SIG-M5 treated with dmso at 0.1 percent for 504 hours (cell line): ENCODE data around the gene CARTPT.

Experiments
- DNase-seq: peaks from one replicate; lab custom pipeline; 2025; ENCODE audit not compliant: unreplicated experiment; lab: John Stamatoyannopoulos, UW

Gene CARTPT

DNA sequence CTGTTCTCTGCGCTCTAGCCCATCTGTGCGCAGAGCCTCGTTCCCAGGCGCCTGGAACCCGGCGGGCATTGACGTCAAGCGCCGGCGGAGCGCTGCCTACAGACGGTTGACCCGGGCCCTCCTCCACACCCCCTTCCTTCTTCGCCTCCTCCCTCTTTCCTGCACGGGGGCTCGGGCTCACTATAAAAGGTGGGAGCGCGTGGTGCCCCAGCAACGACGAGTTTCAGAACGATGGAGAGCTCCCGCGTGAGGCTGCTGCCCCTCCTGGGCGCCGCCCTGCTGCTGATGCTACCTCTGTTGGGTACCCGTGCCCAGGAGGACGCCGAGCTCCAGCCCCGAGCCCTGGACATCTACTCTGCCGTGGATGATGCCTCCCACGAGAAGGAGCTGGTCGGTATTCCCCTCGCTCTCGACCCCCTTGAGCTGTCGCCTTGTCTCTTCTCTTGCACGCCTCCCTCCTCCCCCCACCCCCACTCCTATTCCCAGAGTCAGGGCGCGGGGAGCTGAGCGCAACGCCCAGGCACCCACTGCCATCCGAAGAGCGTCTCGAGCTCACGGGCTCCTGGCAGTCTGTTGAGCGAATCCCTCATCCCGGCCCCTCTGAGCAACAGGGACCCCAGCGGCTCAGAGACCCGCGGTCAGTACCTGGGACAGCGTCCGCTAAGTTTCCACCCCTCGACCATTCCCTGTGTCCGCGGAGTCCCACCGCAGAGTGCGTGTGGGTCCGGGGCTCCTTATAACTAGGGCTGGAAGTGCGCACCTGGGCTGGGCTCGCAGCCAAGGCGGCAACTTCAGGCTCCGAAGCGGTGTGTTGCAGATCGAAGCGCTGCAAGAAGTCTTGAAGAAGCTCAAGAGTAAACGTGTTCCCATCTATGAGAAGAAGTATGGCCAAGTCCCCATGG lies at the start of gene CARTPT:
TSS of gene CARTPT (plus strand) at position 213 of the 902 bp plus-strand sequence. CDS start at position 232, 19 bp downstream.
- no peak for DNase-seq

DNA sequence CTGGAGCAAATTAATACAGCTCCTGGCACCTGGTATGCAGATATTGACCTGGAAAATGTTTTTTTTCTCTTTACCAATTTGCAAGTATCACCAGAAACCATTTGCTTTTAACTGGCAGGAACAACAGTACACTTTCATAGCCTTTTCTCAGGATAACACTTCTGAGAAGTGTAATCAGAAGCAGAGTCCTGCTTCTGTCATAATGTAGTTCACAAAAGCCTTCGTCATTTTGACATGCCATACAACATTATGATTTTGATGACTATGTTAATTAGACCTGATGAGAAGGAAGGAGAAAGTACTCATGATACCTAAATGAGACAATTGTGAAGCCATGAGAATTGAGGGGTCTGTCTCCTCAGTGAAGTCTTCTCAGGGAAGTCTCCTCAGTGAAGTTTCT lies 41.1 kb upstream of the CARTPT start:
- no peak for DNase-seq

DNA sequence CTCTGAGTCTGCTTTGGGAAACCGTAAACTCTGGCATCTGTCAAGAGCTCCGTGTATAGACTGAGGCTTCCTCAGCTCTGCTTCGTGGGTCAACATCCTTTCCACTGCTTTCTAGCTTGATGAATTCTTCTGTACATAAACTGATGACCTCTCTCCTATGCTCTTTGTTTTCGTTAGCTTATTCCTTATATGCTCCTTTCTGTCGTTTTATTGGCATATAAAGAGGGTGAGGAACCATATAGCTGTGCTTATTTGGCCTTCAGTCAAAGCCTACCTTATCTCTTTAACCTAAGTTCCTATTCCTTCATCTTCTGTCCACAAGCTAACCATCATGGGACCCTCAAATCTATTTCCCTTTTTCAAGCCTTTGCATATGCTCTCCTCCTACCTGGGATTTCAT lies 39.4 kb upstream of the CARTPT start:
- no peak for DNase-seq

GRCh38 chr5:71680510-71680909 lies 38.6 kb upstream of the CARTPT start:
- no peak for DNase-seq

DNA sequence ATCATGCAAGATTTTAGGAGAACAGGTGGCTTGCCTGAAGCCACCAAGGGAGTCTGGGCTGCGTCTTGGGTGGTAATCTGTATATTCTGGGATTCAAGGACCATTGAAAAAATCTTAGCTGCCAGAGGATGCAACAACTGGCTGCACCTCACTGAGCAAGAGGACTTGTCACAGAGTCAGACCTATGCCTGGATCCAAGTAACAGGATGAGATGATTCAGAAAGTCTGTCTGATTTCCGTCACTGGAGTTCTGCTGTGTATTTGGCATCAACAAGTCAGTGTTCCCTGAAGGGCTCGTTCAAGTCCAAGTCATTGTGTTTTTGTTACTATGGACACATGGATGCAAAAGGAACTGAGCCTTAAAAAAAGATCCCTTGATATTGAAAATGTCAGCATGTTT lies 37.8 kb upstream of the CARTPT start:
- DNase-seq: no peak

DNA sequence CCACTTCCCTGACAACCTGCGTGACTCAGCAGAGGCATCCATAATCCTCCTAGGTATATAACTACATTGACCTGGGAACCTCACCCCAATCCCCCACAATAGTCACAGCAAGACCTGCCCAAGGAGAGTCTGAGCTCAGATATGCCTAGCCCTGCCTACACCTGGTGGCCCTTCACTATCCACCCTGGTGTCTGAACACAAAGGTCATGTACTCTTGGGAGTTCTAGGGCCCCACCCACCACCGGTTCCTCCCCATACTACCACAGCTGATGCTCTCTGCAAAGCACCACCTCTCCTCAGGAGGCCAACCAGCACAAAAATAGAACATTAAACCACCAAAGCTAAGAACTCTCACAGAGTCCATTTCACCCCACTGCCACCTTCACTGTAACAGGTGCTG lies 34.8 kb upstream of the CARTPT start:
- DNase-seq: no peak

- no peak for DNase-seq
Measured at GRCh38 chr5:71693828-71694427, 25.1 kb upstream of the CARTPT start.

- DNase-seq: no peak
Measured at GRCh38 chr5:71695071-71695470, 24.0 kb upstream of the CARTPT start.

- DNase-seq: no peak
Measured at GRCh38 chr5:71695595-71695994, 23.5 kb upstream of the CARTPT start.

DNA sequence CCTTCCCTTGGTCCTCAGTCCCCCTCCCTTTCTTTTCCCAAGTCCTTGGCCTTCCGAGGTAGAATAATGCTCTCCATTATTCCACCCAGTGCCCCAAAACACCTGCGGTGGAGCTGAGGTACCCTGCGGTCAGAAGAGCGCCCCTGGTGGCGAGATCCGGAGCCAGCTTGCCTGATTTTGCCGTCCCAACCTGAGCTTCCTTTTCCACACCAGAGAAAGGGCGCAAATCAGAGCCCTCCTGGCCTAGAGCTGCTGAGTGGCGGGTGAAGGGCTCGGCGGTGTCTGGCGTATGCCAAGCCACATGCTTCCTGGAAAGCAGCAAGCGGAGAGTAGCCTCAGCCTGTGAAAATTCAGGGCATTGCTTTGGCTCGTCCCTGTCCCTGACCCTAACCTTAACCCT lies 21.1 kb upstream of the CARTPT start:
- DNase-seq: no peak

GRCh38 chr5:71699233-71699632 lies 19.8 kb upstream of the CARTPT start:
- DNase-seq: no peak

DNA sequence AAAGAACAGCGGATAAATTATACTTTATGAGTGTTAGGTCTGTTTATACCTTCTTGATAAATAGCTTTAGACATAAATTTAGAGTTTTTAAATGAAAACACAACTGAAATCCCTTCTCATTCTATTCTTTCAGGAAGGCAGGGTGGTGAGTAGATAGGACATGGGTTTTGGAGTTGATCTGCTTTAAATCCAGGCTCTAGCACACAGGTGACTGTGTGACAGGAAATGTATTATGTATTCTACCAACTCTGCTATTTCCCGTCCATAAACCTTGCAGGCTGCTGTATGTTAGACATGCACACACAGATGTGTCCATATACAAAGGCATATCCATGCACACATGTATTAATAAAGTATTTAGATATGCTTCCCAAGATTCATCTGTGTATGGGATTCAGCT lies 19.3 kb upstream of the CARTPT start:
- no peak for DNase-seq

DNA sequence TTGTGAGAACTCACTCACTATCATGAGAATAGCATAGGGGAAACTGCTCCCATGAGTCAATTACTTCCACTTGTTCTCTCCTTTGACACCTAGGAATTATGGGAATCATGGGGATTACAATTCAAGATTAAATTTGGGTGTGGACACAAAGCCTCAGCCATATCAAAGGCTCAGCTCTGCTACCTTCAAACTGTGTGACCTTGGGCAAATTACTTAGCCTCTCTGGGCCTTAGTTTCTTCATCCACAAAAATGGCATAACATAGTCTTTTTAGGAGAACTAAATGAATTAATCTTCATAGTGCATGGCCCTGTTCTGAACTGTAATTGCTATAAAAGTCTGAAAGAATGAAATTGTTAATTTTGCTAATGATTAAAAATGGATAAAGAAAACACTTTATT lies 18.3 kb upstream of the CARTPT start:
- DNase-seq: no peak

DNA sequence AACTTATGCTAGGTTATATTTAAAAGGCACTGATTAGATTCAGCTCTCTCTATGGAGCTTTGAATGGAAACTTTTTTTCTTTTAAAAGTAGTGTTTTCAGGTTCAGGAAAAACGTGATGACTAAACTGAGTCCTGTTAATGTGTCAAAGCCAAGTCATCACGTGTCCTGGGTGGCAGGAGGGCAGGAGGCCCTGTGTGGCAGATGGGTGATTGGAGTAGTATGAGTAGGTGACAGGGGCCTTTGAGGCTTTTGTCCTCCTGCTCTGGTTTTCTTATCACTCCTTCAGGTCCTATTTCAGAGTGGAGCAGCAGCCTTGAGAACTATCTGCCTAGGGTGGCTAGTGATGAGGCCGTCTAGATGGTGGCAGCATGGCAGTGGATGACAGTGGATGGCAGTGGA lies 17.7 kb upstream of the CARTPT start:
- no peak for DNase-seq

GRCh38 chr5:71703941-71704340 lies 15.1 kb upstream of the CARTPT start:
- DNase-seq: no peak

- DNase-seq: no peak
Measured at GRCh38 chr5:71705421-71705820, 13.7 kb upstream of the CARTPT start.

- no peak for DNase-seq
Measured at GRCh38 chr5:71706906-71707305, 12.2 kb upstream of the CARTPT start.

- DNase-seq: no peak
Measured at GRCh38 chr5:71711610-71712009, 7.5 kb upstream of the CARTPT start.

GRCh38 chr5:71714911-71715310 lies 4.2 kb upstream of the CARTPT start:
- DNase-seq: no peak

GRCh38 chr5:71727978-71728377 lies 8.9 kb downstream of the CARTPT start:
- DNase-seq: no peak

DNA sequence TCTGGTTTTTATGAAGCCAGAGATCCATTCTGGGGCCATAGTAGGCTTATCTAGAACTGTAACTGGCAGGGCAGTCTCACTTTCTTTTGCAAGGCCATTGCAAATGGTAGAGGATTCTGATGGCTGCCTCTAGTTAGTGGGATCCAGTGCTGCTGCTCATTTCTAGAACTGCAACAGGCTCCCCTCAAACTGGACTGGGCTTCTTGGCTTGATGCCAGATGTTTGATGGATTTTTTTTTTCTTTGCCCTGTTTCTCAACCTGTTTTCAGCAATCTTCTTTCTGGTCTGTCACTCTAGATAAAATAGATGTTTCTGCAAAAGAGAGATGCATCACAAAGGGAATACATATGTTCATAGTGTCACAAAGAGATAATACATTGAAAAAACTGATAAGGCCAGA lies 11.9 kb downstream of the CARTPT start:
- no peak for DNase-seq

GRCh38 chr5:71732011-71732410 lies 12.9 kb downstream of the CARTPT start:
- DNase-seq: no peak

DNA sequence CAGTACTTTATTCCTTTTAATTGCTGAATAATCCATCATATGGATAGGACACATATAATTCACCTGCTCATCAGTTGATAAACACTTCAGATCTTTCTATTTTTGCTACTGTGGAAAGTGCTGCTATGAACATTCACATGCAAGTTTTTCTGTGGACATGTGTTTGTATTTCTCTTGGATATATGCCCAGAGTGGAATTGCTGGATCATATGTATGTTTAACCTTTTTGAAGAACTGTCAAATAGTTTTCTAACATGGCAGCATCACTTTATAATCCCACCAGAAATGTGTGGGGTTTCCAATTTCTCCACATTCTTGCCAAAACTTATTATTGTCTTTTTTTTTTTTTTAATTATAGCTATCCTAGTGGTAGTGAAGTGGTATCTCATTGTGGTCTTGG lies 15.1 kb downstream of the CARTPT start:
- DNase-seq: no peak
